ENCODE results near the gene ZNF800.
A peak's percentile ranks its signal among the peaks of the same experiment; 100 is the strongest.
"Not testable (repeated sequence)": the region's sequence is repeated elsewhere in the genome, so short reads cannot be mapped to it uniquely, and the experiment has no call there.

Gene ZNF800

GRCh38 chr7:127409629-127410028 is 17.1 kb upstream of the ZNF800 start:
- Histone ChIP-seq H3K27me3 (ENCODE audit: low read depth, low read length) (peaks cover 17% of the 10 kb centered on the region), H3K9ac (ENCODE audit: low read length) (no peak overlapping the region), H3K4me1 (ENCODE audit: low read length) (peaks cover 25% of the 10 kb centered on the region), H3K4me3 (ENCODE audit: low read length) (no peak overlapping the region), H3K4me2 (ENCODE audit: low read length) (no peak overlapping the region), H3K79me2 (ENCODE audit: low read length) (no peaks in the 10 kb centered on the region), H3K9me3 (ENCODE audit: insufficient read depth, low read length) (no peaks in the 10 kb centered on the region), H3K27ac (ENCODE audit: low read length) (no peak overlapping the region), H3K36me3 (replicated peaks; ENCODE audit: low read depth, low read length) (no peaks in the 10 kb centered on the region), H4K20me1 (ENCODE audit: insufficient read depth, low read length) (0 out of 2 replicates have a peak, but pooled peaks cover 4% of the 10 kb centered on the region), H2AFZ (ENCODE audit: low read depth, low read length) (no peak overlapping the region)
- TF ChIP-seq CTCF (IDR thresholded peaks at IDR 0.05; ENCODE audit: low read depth, low read length): no peak
- TF ChIP-seq EZH2phosphoT487 (IDR thresholded peaks at IDR 0.05; ENCODE audit: low read depth): no peak

DNA sequence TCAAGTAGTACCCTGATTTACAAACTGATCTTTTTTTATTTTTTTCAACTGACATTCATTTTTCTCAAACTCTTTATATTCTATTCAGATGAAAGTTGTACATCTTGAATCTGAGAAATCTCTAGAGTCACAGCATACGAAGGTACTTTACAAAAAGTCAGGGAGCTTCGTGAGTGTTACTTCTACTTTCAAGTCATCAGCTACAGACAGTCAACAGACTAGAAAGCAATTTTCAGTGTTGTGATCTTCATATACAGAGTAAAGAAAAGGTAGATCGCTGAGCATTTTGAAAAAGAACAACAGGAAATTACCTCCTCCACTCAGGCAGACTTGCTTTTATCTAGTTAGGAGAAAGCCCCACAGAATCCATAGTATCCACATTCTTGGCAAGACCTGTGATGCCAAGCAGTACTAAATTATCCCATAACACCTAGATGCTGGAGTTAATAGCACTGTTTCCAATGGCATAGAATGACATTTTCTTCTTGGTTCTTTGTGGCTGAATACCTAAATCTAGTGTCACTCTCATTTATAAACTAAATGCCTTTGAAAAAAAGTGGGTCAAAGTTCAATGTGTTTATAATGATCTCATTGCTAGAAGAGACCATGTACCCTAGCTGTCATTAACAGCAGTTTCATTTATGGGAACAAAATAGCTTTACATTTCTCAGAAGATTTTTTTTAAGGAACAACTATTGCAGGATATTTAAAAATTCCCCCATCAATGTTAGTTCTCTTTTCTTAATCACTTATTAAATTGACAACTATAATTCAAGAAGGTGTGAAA is 12.0 kb upstream of the ZNF800 start:
- no peak overlapping the region for H3K9ac ChIP-seq (ENCODE audit: low read length)
- peak overlapping the region; percentile 25 for H3K4me2 ChIP-seq (ENCODE audit: low read length)
- no peaks in the 10 kb centered on the region for H3K79me2 ChIP-seq (ENCODE audit: low read length)
- TF ChIP-seq EZH2phosphoT487 (IDR thresholded peaks at IDR 0.05; ENCODE audit: low read depth) (no peak), CTCF (IDR thresholded peaks at IDR 0.05; ENCODE audit: low read depth, low read length) (no peak)
- H4K20me1 ChIP-seq (ENCODE audit: insufficient read depth, low read length): no peaks in the 10 kb centered on the region
- no peak overlapping the region for H2AFZ ChIP-seq (ENCODE audit: low read depth, low read length)
- H3K4me3 ChIP-seq (ENCODE audit: low read length): peak overlapping the region; percentile 17; the same call in 1 of the 2 replicates
- H3K27ac ChIP-seq (ENCODE audit: low read length): no peak overlapping the region
- no peaks in the 10 kb centered on the region for H3K36me3 ChIP-seq (replicated peaks; ENCODE audit: low read depth, low read length)
- peaks cover 6% of the 10 kb centered on the region for H3K4me1 ChIP-seq (ENCODE audit: low read length)
- no peaks in the 10 kb centered on the region for H3K9me3 ChIP-seq (ENCODE audit: insufficient read depth, low read length)
- peaks cover 29% of the 10 kb centered on the region for H3K27me3 ChIP-seq (ENCODE audit: low read depth, low read length)

DNA sequence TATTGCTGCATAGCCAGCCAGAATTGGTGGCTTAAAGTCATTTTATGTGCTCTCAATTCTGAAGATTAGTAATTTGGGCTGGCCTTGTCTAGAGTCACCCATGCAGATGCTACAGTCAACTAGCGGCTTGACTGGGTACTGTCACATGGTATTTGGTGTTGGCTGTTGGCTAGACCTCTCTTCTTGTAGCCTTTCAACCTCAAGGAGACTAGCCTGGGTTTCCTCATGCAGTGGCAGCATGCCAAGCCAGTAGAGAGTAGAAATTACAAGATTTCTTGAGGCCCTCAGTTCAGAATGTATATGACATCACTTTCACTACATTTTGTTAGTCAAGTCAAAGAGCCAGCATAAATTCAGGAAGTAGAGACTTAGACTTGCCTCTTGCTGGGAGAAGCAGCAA is 3.7 kb upstream of the ZNF800 start:
- Histone ChIP-seq H3K4me1 (ENCODE audit: low read length) (peaks cover 9% of the 10 kb centered on the region), H2AFZ (ENCODE audit: low read depth, low read length) (no peak overlapping the region), H3K27ac (ENCODE audit: low read length) (no peak overlapping the region), H3K9ac (ENCODE audit: low read length) (no peak overlapping the region), H3K4me3 (ENCODE audit: low read length) (no peak overlapping the region), H4K20me1 (ENCODE audit: insufficient read depth, low read length) (no peaks in the 10 kb centered on the region), H3K27me3 (ENCODE audit: low read depth, low read length) (no peaks in the 10 kb centered on the region), H3K36me3 (replicated peaks; ENCODE audit: low read depth, low read length) (no peaks in the 10 kb centered on the region), H3K9me3 (ENCODE audit: insufficient read depth, low read length) (no peaks in the 10 kb centered on the region), H3K4me2 (ENCODE audit: low read length) (no peak overlapping the region), H3K79me2 (ENCODE audit: low read length) (peaks cover 13% of the 10 kb centered on the region)
- no peak for TF ChIP-seq CTCF (IDR thresholded peaks at IDR 0.05; ENCODE audit: low read depth, low read length)
- no peak for TF ChIP-seq EZH2phosphoT487 (IDR thresholded peaks at IDR 0.05; ENCODE audit: low read depth)

GRCh38 chr7:127395104-127395503 is 2.6 kb upstream of the ZNF800 start:
- H3K27ac ChIP-seq (ENCODE audit: low read length); H2AFZ ChIP-seq (ENCODE audit: low read depth, low read length); H3K4me3 ChIP-seq (ENCODE audit: low read length); H3K4me2 ChIP-seq (ENCODE audit: low read length); H3K27me3 ChIP-seq (ENCODE audit: low read depth, low read length); H3K9me3 ChIP-seq (ENCODE audit: insufficient read depth, low read length); H4K20me1 ChIP-seq (ENCODE audit: insufficient read depth, low read length); H3K36me3 ChIP-seq (replicated peaks; ENCODE audit: low read depth, low read length); H3K9ac ChIP-seq (ENCODE audit: low read length): not testable (repeated sequence)
- H3K79me2 ChIP-seq (ENCODE audit: low read length): peaks cover 24% of the 10 kb centered on the region
- peaks cover 20% of the 10 kb centered on the region for H3K4me1 ChIP-seq (ENCODE audit: low read length)
